Central memory CD8-positive, alpha-beta T cell (primary cell): ENCODE measurements around the gene KRT1.
"Not testable (repeated sequence)": the region's sequence is repeated elsewhere in the genome, so short reads cannot be mapped to it uniquely, and the experiment has no call there.

Source experiments
- ATAC-seq: fragments of 150-1000 bp; cut with Tn5 transposase; replicated peaks from 2 replicates; pipeline ENCODE4 v1.10.0; 2022; ENCODE audit warnings: mild to moderate bottlenecking, moderate FRiP score, moderate number of reproducible peaks; ENCODE audit not compliant: poor library complexity, severe bottlenecking; ENCODE audit errors: extremely low read depth
- DNase-seq, 2 donors: peaks; one replicate each; pipeline ENCODE4 v3.0.0; 2021; ENCODE audit warnings: low spot score in 2 of 2
- H3K27ac Mint-ChIP-seq: one replicate; pipeline ENCODE4 v1.8.0; 2022; ENCODE audit warnings: low read depth, mild to moderate bottlenecking, moderate library complexity, mixed read lengths
- H3K27me3 Mint-ChIP-seq: one replicate; pipeline ENCODE4 v1.8.0; 2022; ENCODE audit warnings: mixed read lengths
- H3K36me3 Mint-ChIP-seq: one replicate; pipeline ENCODE4 v1.8.0; 2022; ENCODE audit warnings: mild to moderate bottlenecking, moderate library complexity, mixed read lengths; ENCODE audit not compliant: insufficient read depth
- H3K4me1 Mint-ChIP-seq: one replicate; pipeline ENCODE4 v1.8.0; 2022; ENCODE audit warnings: mixed read lengths
- H3K4me3 Mint-ChIP-seq: one replicate; pipeline ENCODE4 v1.8.0; 2022; ENCODE audit warnings: mild to moderate bottlenecking, moderate library complexity, mixed read lengths
- H3K9me3 Mint-ChIP-seq: one replicate; pipeline ENCODE4 v1.8.0; 2022; ENCODE audit warnings: mixed read lengths

KRT1 gene

GRCh38 chr12:52712122-52712521 is 31.9 kb upstream of the KRT1 start:
- ATAC-seq, H3K9me3 Mint-ChIP-seq, DNase-seq, H3K4me3 Mint-ChIP-seq, H3K27ac Mint-ChIP-seq, H3K36me3 Mint-ChIP-seq: not testable (repeated sequence)
- peaks cover 55% of the 10 kb centered on the region for H3K27me3 Mint-ChIP-seq
- peaks cover 14% of the 10 kb centered on the region for H3K4me1 Mint-ChIP-seq

- H3K4me1 Mint-ChIP-seq: peaks cover 14% of the 10 kb centered on the region
- no peak overlapping the region for H3K4me3 Mint-ChIP-seq
- H3K27ac Mint-ChIP-seq: no peak overlapping the region
- no peaks in the 10 kb centered on the region for H3K36me3 Mint-ChIP-seq
- no peak for ATAC-seq
- H3K9me3 Mint-ChIP-seq: no peaks in the 10 kb centered on the region
- no peak for DNase-seq
- peaks cover 42% of the 10 kb centered on the region for H3K27me3 Mint-ChIP-seq
Observed at GRCh38 chr12:52710730-52711129, 30.5 kb upstream of the KRT1 start.

- Mint-ChIP-seq H3K36me3 (no peaks in the 10 kb centered on the region), H3K4me1 (no peaks in the 10 kb centered on the region), H3K27me3 (peaks cover 17% of the 10 kb centered on the region), H3K9me3 (no peaks in the 10 kb centered on the region), H3K27ac (no peak overlapping the region), H3K4me3 (no peak overlapping the region)
- ATAC-seq (no peak), DNase-seq (no peak)
Observed at GRCh38 chr12:52708010-52708409, 27.8 kb upstream of the KRT1 start.

GRCh38 chr12:52704464-52704863 is 24.3 kb upstream of the KRT1 start:
- Mint-ChIP-seq H3K4me1 (no peaks in the 10 kb centered on the region), H3K27ac (no peak overlapping the region), H3K9me3 (no peaks in the 10 kb centered on the region), H3K36me3 (peaks cover 2% of the 10 kb centered on the region), H3K27me3 (peaks cover 31% of the 10 kb centered on the region), H3K4me3 (no peak overlapping the region)
- DNase-seq (no peak), ATAC-seq (no peak)

- H3K4me3 Mint-ChIP-seq: no peak overlapping the region
- H3K27ac Mint-ChIP-seq: no peak overlapping the region
- H3K36me3 Mint-ChIP-seq: peaks cover 2% of the 10 kb centered on the region
- H3K9me3 Mint-ChIP-seq: no peaks in the 10 kb centered on the region
- DNase-seq: no peak
- H3K4me1 Mint-ChIP-seq: no peaks in the 10 kb centered on the region
- H3K27me3 Mint-ChIP-seq: peaks cover 31% of the 10 kb centered on the region
- ATAC-seq: no peak
Observed at GRCh38 chr12:52703878-52704277, 23.7 kb upstream of the KRT1 start.

GRCh38 chr12:52703424-52703823 is 23.2 kb upstream of the KRT1 start, which contains the start of gene KRT77:
Gene KRT77 (minus strand): TSS chr12:52703524. CDS start chr12:52703434, 90 bp downstream.
- Mint-ChIP-seq H3K4me1 (no peaks in the 10 kb centered on the region), H3K4me3 (no peak within 1 kb of the TSS), H3K27ac (no peak within 1 kb of the TSS), H3K36me3 (peaks cover 2% of the 10 kb centered on the region), H3K9me3 (no peaks in the 10 kb centered on the region), H3K27me3 (peaks cover 31% of the 10 kb centered on the region)
- DNase-seq (no peak), ATAC-seq (no peak)

GRCh38 chr12:52702338-52702737 is 22.1 kb upstream of the KRT1 start:
- no peak for ATAC-seq
- DNase-seq: no peak
- Mint-ChIP-seq H3K36me3 (peaks cover 2% of the 10 kb centered on the region), H3K4me1 (no peaks in the 10 kb centered on the region), H3K27ac (no peak overlapping the region), H3K27me3 (peaks cover 31% of the 10 kb centered on the region), H3K4me3 (no peak overlapping the region), H3K9me3 (no peaks in the 10 kb centered on the region)

GRCh38 chr12:52701281-52701680 is 21.1 kb upstream of the KRT1 start:
- ATAC-seq: no peak
- peaks cover 2% of the 10 kb centered on the region for H3K36me3 Mint-ChIP-seq
- peaks cover 31% of the 10 kb centered on the region for H3K27me3 Mint-ChIP-seq

GRCh38 chr12:52699960-52700359 is 19.8 kb upstream of the KRT1 start:
- ATAC-seq (no peak), DNase-seq (no peak)
- Mint-ChIP-seq H3K9me3 (no peaks in the 10 kb centered on the region), H3K4me3 (no peak overlapping the region), H3K27me3 (peaks cover 31% of the 10 kb centered on the region), H3K36me3 (peaks cover 2% of the 10 kb centered on the region), H3K4me1 (no peaks in the 10 kb centered on the region), H3K27ac (no peak overlapping the region)

More at GRCh38 chr12:52701281-52701680, 21.1 kb upstream of the KRT1 start:
- Mint-ChIP-seq H3K27ac (no peak overlapping the region), H3K9me3 (no peaks in the 10 kb centered on the region), H3K4me1 (no peaks in the 10 kb centered on the region), H3K4me3 (no peak overlapping the region)
- DNase-seq: no peak

GRCh38 chr12:52699373-52699772 is 19.2 kb upstream of the KRT1 start:
- H3K4me1 Mint-ChIP-seq: no peaks in the 10 kb centered on the region
- peaks cover 2% of the 10 kb centered on the region for H3K36me3 Mint-ChIP-seq
- DNase-seq (no peak), ATAC-seq (no peak)
- no peak overlapping the region for H3K27ac Mint-ChIP-seq
- no peak overlapping the region for H3K4me3 Mint-ChIP-seq
- peaks cover 31% of the 10 kb centered on the region for H3K27me3 Mint-ChIP-seq
- H3K9me3 Mint-ChIP-seq: no peaks in the 10 kb centered on the region

GRCh38 chr12:52698651-52699340 is 18.6 kb upstream of the KRT1 start:
- ATAC-seq: no peak
- H3K27me3 Mint-ChIP-seq: peaks cover 31% of the 10 kb centered on the region
- no peak overlapping the region for H3K4me3 Mint-ChIP-seq
- H3K27ac Mint-ChIP-seq: no peak overlapping the region
- H3K4me1 Mint-ChIP-seq: no peaks in the 10 kb centered on the region
- DNase-seq: no peak
- peaks cover 2% of the 10 kb centered on the region for H3K36me3 Mint-ChIP-seq
- H3K9me3 Mint-ChIP-seq: no peaks in the 10 kb centered on the region

GRCh38 chr12:52697058-52697582 is 16.9 kb upstream of the KRT1 start:
- Mint-ChIP-seq H3K27ac (no peak overlapping the region), H3K9me3 (no peaks in the 10 kb centered on the region), H3K27me3 (peaks cover 25% of the 10 kb centered on the region), H3K36me3 (peaks cover 4% of the 10 kb centered on the region), H3K4me1 (peaks cover 7% of the 10 kb centered on the region), H3K4me3 (no peak overlapping the region)
- ATAC-seq (no peak), DNase-seq (no peak)

GRCh38 chr12:52696588-52696987 is 16.4 kb upstream of the KRT1 start:
- no peaks in the 10 kb centered on the region for H3K9me3 Mint-ChIP-seq
- H3K4me1 Mint-ChIP-seq: peaks cover 11% of the 10 kb centered on the region
- no peak for DNase-seq
- H3K36me3 Mint-ChIP-seq: peaks cover 6% of the 10 kb centered on the region
- peaks cover 20% of the 10 kb centered on the region for H3K27me3 Mint-ChIP-seq
- no peak for ATAC-seq
- H3K27ac Mint-ChIP-seq: no peak overlapping the region
- H3K4me3 Mint-ChIP-seq: no peak overlapping the region
